ENCODE data around the gene ARID3B. TPM values are rescaled to one million over a fixed set of nuclear protein-coding genes. Genes with fewer than 3 reads are reported as not detected.

ARID3B gene
- total and polyA plus RNA-seq, 12 donors: 1.0 to 7.1 (median 3.5) TPM

DNA sequence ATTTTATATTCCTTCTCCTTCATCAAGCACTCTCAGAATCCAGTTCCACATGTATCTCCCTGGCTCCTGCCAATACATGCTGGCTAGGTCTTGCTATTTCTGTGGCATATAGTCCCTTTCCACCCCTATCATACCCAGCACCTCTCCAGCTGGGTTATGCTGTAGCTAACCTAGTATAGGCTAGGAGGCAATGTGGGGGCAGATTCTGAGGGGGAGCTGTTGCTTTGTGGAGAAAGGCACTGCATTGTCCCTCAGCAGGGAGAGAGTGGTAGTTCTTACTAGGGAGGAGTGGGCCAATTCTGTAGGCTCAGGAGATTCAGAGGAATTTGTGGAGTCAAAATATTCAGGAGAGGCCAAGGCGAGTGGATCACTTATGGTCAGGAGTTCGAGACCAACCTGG, 40.6 kb upstream of the ARID3B start:
- Histone ChIP-seq H3K27me3 (no peaks in the 10 kb centered on the region), H3K27ac (no peak overlapping the region), H3K4me1 (replicated peaks in 1 of 2) (no peaks in the 10 kb centered on the region), H3K4me3 (no peak overlapping the region), H3K36me3 (replicated peaks in 1 of 2) (no peaks in the 10 kb centered on the region), H3K9me3 (replicated peaks in 1 of 3) (no peaks in the 10 kb centered on the region)
- intact Hi-C loops (cut with DNase I): no loop called here
- no peak for DNase-seq
- 89 to 100% (median 97%) methylated on average over 2 of the region's 2 CpGs for WGBS, 4 donors
- TF ChIP-seq, protein P1, sequence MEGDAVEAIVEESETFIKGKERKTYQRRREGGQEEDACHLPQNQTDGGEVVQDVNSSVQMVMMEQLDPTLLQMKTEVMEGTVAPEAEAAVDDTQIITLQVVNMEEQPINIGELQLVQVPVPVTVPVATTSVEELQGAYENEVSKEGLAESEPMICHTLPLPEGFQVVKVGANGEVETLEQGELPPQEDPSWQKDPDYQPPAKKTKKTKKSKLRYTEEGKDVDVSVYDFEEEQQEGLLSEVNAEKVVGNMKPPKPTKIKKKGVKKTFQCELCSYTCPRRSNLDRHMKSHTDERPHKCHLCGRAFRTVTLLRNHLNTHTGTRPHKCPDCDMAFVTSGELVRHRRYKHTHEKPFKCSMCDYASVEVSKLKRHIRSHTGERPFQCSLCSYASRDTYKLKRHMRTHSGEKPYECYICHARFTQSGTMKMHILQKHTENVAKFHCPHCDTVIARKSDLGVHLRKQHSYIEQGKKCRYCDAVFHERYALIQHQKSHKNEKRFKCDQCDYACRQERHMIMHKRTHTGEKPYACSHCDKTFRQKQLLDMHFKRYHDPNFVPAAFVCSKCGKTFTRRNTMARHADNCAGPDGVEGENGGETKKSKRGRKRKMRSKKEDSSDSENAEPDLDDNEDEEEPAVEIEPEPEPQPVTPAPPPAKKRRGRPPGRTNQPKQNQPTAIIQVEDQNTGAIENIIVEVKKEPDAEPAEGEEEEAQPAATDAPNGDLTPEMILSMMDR (IDR thresholded peaks at IDR 0.05): no peak
- no peak for TF ChIP-seq POLR2A (IDR thresholded peaks at IDR 0.05)

DNA sequence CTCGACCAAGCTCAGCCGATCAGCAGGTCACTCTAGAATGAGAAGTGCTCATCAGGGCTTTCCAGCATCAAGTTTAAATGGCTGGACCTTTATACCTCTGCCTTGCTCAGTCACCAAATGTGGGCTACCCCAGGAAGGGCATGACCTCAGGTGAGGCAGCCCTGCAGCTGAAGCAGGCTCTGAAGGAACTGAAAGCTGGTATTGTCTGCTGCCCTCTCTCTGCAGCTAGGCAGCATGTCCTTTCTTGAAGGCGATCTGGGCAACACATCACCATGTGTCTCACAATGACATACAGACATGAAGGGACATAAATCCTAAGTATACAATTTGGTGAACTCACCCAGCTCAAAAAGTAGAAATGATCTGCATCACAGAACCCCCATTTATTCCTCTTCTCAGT, 38.7 kb upstream of the ARID3B start:
- H3K4me1 ChIP-seq (replicated peaks in 1 of 2): no peaks in the 10 kb centered on the region
- no peak overlapping the region for H3K4me3 ChIP-seq
- no peak for TF ChIP-seq POLR2A (IDR thresholded peaks at IDR 0.05)
- TF ChIP-seq, protein P1 (IDR thresholded peaks at IDR 0.05): no peak
- intact Hi-C loops (cut with DNase I): no loop called here
- no peaks in the 10 kb centered on the region for H3K36me3 ChIP-seq (replicated peaks in 1 of 2)
- no peak overlapping the region for H3K27ac ChIP-seq
- H3K9me3 ChIP-seq (replicated peaks in 1 of 3): no peaks in the 10 kb centered on the region
- no peak for DNase-seq
- 82 to 91% (median 86%) methylated on average over 3 of the region's 3 CpGs for WGBS, 4 donors
- no peaks in the 10 kb centered on the region for H3K27me3 ChIP-seq

DNA sequence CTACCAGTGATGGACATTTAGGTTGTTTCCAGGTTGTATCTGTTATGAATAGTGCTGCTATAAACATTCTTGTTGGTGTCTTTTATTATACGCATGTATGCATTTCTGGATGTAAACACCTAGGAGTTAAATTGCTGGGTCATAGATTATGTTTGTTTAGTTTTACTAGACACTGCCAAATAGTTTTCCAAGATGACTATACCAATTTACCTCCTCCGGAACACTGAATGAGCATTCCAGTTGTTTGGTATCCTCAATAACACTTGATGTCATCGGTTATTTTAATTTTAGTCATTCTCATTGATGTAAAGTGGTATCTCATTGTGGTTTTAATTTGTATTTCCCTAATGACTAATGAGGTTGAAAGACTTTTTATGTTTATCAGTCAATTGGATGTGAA, 36.6 kb upstream of the ARID3B start:
- DNase-seq: no peak
- H3K27me3 ChIP-seq: no peaks in the 10 kb centered on the region
- no peaks in the 10 kb centered on the region for H3K9me3 ChIP-seq (replicated peaks in 1 of 3)
- H3K4me1 ChIP-seq (replicated peaks in 1 of 2): no peaks in the 10 kb centered on the region
- no peak overlapping the region for H3K27ac ChIP-seq
- WGBS, 4 donors: 96 to 98% (median 97%) methylated on average over 3 of the region's 3 CpGs
- no peak overlapping the region for H3K4me3 ChIP-seq
- intact Hi-C loops (cut with DNase I): no loop called here
- TF ChIP-seq POLR2A (IDR thresholded peaks at IDR 0.05): no peak
- TF ChIP-seq, protein P1 (IDR thresholded peaks at IDR 0.05): no peak
- no peaks in the 10 kb centered on the region for H3K36me3 ChIP-seq (replicated peaks in 1 of 2)

DNA sequence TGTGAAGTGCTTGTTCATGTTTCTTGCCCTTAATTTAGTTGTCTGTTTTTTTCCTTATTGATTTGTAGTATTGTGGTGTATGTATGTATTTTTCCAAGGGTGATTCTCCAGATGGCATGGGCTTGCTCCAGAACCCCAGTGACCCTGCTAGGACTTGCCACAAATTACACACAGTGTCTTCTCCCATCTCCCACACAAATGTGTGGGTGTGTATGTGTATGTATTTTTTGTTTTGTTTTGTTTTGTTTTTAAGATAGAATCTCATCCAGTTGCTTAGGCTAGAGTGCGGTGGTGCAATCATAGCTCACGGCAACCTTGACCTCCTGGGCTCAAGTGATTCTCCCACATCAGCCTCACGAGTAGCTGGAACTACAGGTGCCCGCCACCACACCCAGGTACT, 36.2 kb upstream of the ARID3B start:
- Histone ChIP-seq H3K9me3 (replicated peaks in 1 of 3) (no peaks in the 10 kb centered on the region), H3K4me1 (replicated peaks in 1 of 2) (no peaks in the 10 kb centered on the region), H3K27ac (no peak overlapping the region), H3K36me3 (replicated peaks in 1 of 2) (no peaks in the 10 kb centered on the region), H3K4me3 (no peak overlapping the region), H3K27me3 (no peaks in the 10 kb centered on the region)
- TF ChIP-seq, protein P1 (IDR thresholded peaks at IDR 0.05): no peak
- no peak for TF ChIP-seq POLR2A (IDR thresholded peaks at IDR 0.05)
- DNase-seq: no peak
- WGBS, 4 donors: 95 to 98% (median 96%) methylated on average over 4 of the region's 4 CpGs
- intact Hi-C loops (cut with DNase I): no loop called here

All from adrenal gland (tissue), 12 donors.